Upper lobe of left lung (tissue), 6 donors: ENCODE data around the gene SEPTIN5. TPM values are rescaled to one million over a fixed set of nuclear protein-coding genes. Genes with fewer than 3 reads are reported as not detected.

Experiments
- ATAC-seq, 2 donors: fragments of 200-7000 bp; cut with Tn5 transposase; one replicate each; pipeline ENCODE4 v1.9.1; 2022; ENCODE audit warnings: mild to moderate bottlenecking in 2 of 2, moderate library complexity in 2 of 2; ENCODE audit not compliant: low FRiP score in 2 of 2
- DNase-seq, 2 donors: peaks; one replicate each; pipeline ENCODE4 v3.0.0-alpha.2; 2019 to 2020
- H3K27ac ChIP-seq, 4 donors: fragments of 200-600 bp; sonication (generic); one replicate each; pipeline ENCODE4 v1.5.1; 2016 to 2019
- H3K27me3 ChIP-seq, 4 donors: fragments of 200-600 bp; sonication (generic); one replicate each; pipeline ENCODE4 v1.5.1; 2017 to 2019
- H3K36me3 ChIP-seq, 4 donors: fragments of 200-600 bp; sonication (generic); one replicate each; pipeline ENCODE4 v1.5.1; 2016 to 2019
- H3K4me1 ChIP-seq, 4 donors: fragments of 200-600 bp; sonication (generic); one replicate each; pipeline ENCODE4 v1.5.1; 2018 to 2019
- H3K4me3 ChIP-seq, 4 donors: fragments of 200-600 bp; sonication (generic); one replicate each; pipeline ENCODE4 v1.5.1; 2017 to 2019; ENCODE audit warnings: mild to moderate bottlenecking in 2 of 4, moderate library complexity in 1 of 4
- H3K9me3 ChIP-seq, 4 donors: fragments of 200-600 bp; sonication (generic); one replicate each; pipeline ENCODE4 v1.5.1; 2018 to 2019
- CTCF ChIP-seq, 6 experiments: fragments of 450-650 bp in 4 of 6; fragments of 200-600 bp in 2 of 6; sonication (generic) in 2 of 6; IDR thresholded peaks; one replicate each; pipeline ENCODE4 v1.5.1; 2016 to 2019; ENCODE audit warnings: antibody characterized with exemption in 6 of 6
- EP300 ChIP-seq, 4 donors: sonication (generic); formaldehyde crosslinking; IDR thresholded peaks; one replicate each; pipeline ENCODE4 v1.5.1; 2017; ENCODE audit warnings: antibody characterized with exemption in 4 of 4, control low read depth in 2 of 4
- POLR2A ChIP-seq, 4 donors: fragments of 450-650 bp; IDR thresholded peaks; one replicate each; pipeline ENCODE4 v1.5.1; 2016 to 2017; ENCODE audit warnings: antibody characterized with exemption in 4 of 4, mild to moderate bottlenecking in 2 of 4
- POLR2AphosphoS5 ChIP-seq, 2 donors: sonication (generic); formaldehyde crosslinking; IDR thresholded peaks; one replicate each; pipeline ENCODE4 v1.5.1; 2017; ENCODE audit warnings: antibody characterized with exemption in 2 of 2
- WGBS, 2 donors: methylation state at CpG; one replicate each; pipeline ENCODE4 v1.1.5; 2017 to 2018; 5-methylcytosine and 5-hydroxymethylcytosine counted together
- total RNA-seq, 6 donors: library from RNA; depleted of rRNA in 4 of 6; stranded (reverse); fragments of >200 nt in 4 of 6; gene quantifications; one replicate each; pipeline versions ENCODE4 v1.1.0 to v1.2.1, GENCODE V29; 2016 to 2021
- donor health status: DM: no; HTN: no; CAD: no; lungs with moderate emphysema.
- donor health status: DM: no; HTN: yes; CAD: no; lungs with severe emphysema.

The SEPTIN5 gene
- total RNA-seq, 6 donors from 2014 or later: 6.0 to 30.0 (median 17.1) TPM

- Histone ChIP-seq H3K27ac (no peak overlapping the region), H3K27me3 (no peaks in the 10 kb centered on the region), H3K4me3 (no peak overlapping the region), H3K4me1 (no peaks in the 10 kb centered on the region), H3K36me3 (no peaks in the 10 kb centered on the region), H3K9me3 (no peaks in the 10 kb centered on the region)
- 57 to 77% methylated on average over 10 to 23 of the region's 24 CpGs for WGBS, 2 donors
- no peak for ATAC-seq
- TF ChIP-seq POLR2A (IDR thresholded peaks at IDR 0.05): no peak
- no peak for TF ChIP-seq EP300 (IDR thresholded peaks at IDR 0.05)
- no peak for TF ChIP-seq POLR2AphosphoS5 (IDR thresholded peaks at IDR 0.05)
- TF ChIP-seq CTCF (IDR thresholded peaks at IDR 0.05): no peak
- DNase-seq: peak in 1 of 2 donors; percentile 82
These were observed 31.1 kb downstream of the SEPTIN5 start for GRCh38 chr22:19745155-19746101.

GRCh38 chr22:19746726-19747125, 32.4 kb downstream of the SEPTIN5 start:
- no peaks in the 10 kb centered on the region for H3K27me3 ChIP-seq
- H3K36me3 ChIP-seq: no peaks in the 10 kb centered on the region
- H3K9me3 ChIP-seq: no peaks in the 10 kb centered on the region
- DNase-seq: peak in 1 of 2 donors; percentile 63
- no peak for ATAC-seq
- H3K4me1 ChIP-seq: no peaks in the 10 kb centered on the region
- no peak overlapping the region for H3K27ac ChIP-seq
- H3K4me3 ChIP-seq: no peak overlapping the region
- 93% methylated on average over 3 to 13 of the region's 13 CpGs for WGBS, 2 donors
- no peak for TF ChIP-seq CTCF (IDR thresholded peaks at IDR 0.05)
- no peak for TF ChIP-seq POLR2A (IDR thresholded peaks at IDR 0.05)
- TF ChIP-seq POLR2AphosphoS5 (IDR thresholded peaks at IDR 0.05): no peak
- TF ChIP-seq EP300 (IDR thresholded peaks at IDR 0.05): no peak

- no peak for ATAC-seq
- TF ChIP-seq POLR2AphosphoS5 (IDR thresholded peaks at IDR 0.05) (no peak), POLR2A (IDR thresholded peaks at IDR 0.05) (no peak), CTCF (IDR thresholded peaks at IDR 0.05) (no peak), EP300 (IDR thresholded peaks at IDR 0.05) (no peak)
- 88% methylated on average over 6 of the region's 12 CpGs; no CpG with 5 or more reads in 1 of the 2 donors for WGBS, 2 donors
- Histone ChIP-seq H3K9me3 (no peaks in the 10 kb centered on the region), H3K36me3 (no peaks in the 10 kb centered on the region), H3K4me1 (no peaks in the 10 kb centered on the region), H3K4me3 (no peak overlapping the region), H3K27me3 (no peaks in the 10 kb centered on the region), H3K27ac (no peak overlapping the region)
- peak in 1 of 2 donors; percentile 60 for DNase-seq
These were observed 33.2 kb downstream of the SEPTIN5 start for GRCh38 chr22:19747551-19747950.

- TF ChIP-seq CTCF (IDR thresholded peaks at IDR 0.05) (no peak), EP300 (IDR thresholded peaks at IDR 0.05) (no peak), POLR2A (IDR thresholded peaks at IDR 0.05) (no peak), POLR2AphosphoS5 (IDR thresholded peaks at IDR 0.05) (no peak)
- DNase-seq (no peak), ATAC-seq (no peak)
- no peaks in the 10 kb centered on the region for H3K27me3 ChIP-seq
- 61 to 81% methylated on average over 3 to 4 of the region's 4 CpGs for WGBS, 2 donors
- H3K36me3 ChIP-seq: no peaks in the 10 kb centered on the region
- H3K9me3 ChIP-seq: no peaks in the 10 kb centered on the region
- H3K4me3 ChIP-seq: no peak overlapping the region
- no peak overlapping the region for H3K27ac ChIP-seq
- no peaks in the 10 kb centered on the region for H3K4me1 ChIP-seq
These were observed 33.8 kb downstream of the SEPTIN5 start for GRCh38 chr22:19748139-19748538.
